ENCODE measurements around the gene NDST3.

DNA sequence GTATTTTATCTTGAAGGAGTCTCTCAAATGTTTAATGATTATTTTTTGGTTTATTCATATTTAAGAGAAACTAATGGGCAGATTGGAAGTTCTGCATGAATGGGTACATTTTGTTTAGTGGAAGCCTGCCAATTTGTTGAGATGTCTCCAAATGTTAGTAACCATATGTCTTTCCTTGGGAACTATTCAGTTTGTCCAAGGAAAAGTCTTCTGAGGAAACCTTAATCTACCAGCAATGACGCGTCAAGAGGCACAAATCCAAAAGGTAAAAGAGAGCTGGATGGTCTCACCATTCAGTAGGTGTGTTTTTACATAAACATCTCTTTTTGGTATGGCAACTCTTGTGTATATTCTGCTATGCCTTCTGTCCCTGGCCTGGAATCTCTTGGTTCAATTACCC, 37.4 kb upstream of the NDST3 start:
- TF ChIP-seq POLR2A (IDR thresholded peaks at IDR 0.05): no peak
- TF ChIP-seq, protein P1, sequence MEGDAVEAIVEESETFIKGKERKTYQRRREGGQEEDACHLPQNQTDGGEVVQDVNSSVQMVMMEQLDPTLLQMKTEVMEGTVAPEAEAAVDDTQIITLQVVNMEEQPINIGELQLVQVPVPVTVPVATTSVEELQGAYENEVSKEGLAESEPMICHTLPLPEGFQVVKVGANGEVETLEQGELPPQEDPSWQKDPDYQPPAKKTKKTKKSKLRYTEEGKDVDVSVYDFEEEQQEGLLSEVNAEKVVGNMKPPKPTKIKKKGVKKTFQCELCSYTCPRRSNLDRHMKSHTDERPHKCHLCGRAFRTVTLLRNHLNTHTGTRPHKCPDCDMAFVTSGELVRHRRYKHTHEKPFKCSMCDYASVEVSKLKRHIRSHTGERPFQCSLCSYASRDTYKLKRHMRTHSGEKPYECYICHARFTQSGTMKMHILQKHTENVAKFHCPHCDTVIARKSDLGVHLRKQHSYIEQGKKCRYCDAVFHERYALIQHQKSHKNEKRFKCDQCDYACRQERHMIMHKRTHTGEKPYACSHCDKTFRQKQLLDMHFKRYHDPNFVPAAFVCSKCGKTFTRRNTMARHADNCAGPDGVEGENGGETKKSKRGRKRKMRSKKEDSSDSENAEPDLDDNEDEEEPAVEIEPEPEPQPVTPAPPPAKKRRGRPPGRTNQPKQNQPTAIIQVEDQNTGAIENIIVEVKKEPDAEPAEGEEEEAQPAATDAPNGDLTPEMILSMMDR (IDR thresholded peaks at IDR 0.05): no peak
